AG04449 (cell line): Measurements from ENCODE around the gene KRT86.
"Not testable (repeated sequence)": the region's sequence is repeated elsewhere in the genome, so short reads cannot be mapped to it uniquely, and the experiment has no call there.

ENCODE experiments used
- CTCF ChIA-PET: fragments of 350-600 bp; formaldehyde crosslinking; extraction: SDS; loops from one replicate; lab custom pipeline; 2021; ENCODE audit warnings: antibody characterized with exemption; lab: Yijun Ruan, JAX
- POLR2A ChIA-PET: fragments of 400-600, 350-600 bp; formaldehyde crosslinking; extraction: SDS; loops from one replicate; lab custom pipeline; 2020; ENCODE audit warnings: antibody characterized with exemption, inconsistent platforms; lab: Yijun Ruan, JAX
- DNase-seq: peaks from one replicate; pipeline ENCODE4 v3.0.0-alpha.2; 2010; ENCODE audit warnings: low read depth, low spot score
- H3K4me3 ChIP-seq: 2 replicates; pipeline ENCODE4 v1.5.1; 2011; ENCODE audit warnings: low read depth, mild to moderate bottlenecking, control low read depth, low read length
- TF ChIP-seq, protein P1 (sequence below): IDR thresholded peaks from one replicate; pipeline ENCODE4 v1.5.1; 2011; ENCODE audit warnings: mild to moderate bottlenecking, moderate library complexity, low read length, control low read depth, inconsistent platforms; ENCODE audit not compliant: insufficient read depth; ENCODE audit errors: missing control alignments

KRT86 gene

GRCh38 chr12:52254180-52254964, 20.1 kb upstream of the KRT86 start:
- no peak overlapping the region for H3K4me3 ChIP-seq
- no peak for DNase-seq
- TF ChIP-seq, protein P1, sequence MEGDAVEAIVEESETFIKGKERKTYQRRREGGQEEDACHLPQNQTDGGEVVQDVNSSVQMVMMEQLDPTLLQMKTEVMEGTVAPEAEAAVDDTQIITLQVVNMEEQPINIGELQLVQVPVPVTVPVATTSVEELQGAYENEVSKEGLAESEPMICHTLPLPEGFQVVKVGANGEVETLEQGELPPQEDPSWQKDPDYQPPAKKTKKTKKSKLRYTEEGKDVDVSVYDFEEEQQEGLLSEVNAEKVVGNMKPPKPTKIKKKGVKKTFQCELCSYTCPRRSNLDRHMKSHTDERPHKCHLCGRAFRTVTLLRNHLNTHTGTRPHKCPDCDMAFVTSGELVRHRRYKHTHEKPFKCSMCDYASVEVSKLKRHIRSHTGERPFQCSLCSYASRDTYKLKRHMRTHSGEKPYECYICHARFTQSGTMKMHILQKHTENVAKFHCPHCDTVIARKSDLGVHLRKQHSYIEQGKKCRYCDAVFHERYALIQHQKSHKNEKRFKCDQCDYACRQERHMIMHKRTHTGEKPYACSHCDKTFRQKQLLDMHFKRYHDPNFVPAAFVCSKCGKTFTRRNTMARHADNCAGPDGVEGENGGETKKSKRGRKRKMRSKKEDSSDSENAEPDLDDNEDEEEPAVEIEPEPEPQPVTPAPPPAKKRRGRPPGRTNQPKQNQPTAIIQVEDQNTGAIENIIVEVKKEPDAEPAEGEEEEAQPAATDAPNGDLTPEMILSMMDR = no peak
- POLR2A ChIA-PET = no interaction called here
- CTCF ChIA-PET = interaction anchor here (1.5 to 13.9 kb wide), 3 partner anchors 10 to 25 kb away, joined by 9 to 128 read pairs (median 11); no protein-coding TSS in a partner anchor

GRCh38 chr12:52254965-52255751, 19.3 kb upstream of the KRT86 start:
- no peak overlapping the region for H3K4me3 ChIP-seq
- ChIA-PET CTCF (interaction anchor here (0.6 to 2.4 kb wide), 6 partner anchors 9 to 74 kb away, joined by 3 to 11 read pairs (median 4); no protein-coding TSS in a partner anchor), POLR2A (no interaction called here)
- DNase-seq = no peak
- TF ChIP-seq, protein P1 = no peak

DNA sequence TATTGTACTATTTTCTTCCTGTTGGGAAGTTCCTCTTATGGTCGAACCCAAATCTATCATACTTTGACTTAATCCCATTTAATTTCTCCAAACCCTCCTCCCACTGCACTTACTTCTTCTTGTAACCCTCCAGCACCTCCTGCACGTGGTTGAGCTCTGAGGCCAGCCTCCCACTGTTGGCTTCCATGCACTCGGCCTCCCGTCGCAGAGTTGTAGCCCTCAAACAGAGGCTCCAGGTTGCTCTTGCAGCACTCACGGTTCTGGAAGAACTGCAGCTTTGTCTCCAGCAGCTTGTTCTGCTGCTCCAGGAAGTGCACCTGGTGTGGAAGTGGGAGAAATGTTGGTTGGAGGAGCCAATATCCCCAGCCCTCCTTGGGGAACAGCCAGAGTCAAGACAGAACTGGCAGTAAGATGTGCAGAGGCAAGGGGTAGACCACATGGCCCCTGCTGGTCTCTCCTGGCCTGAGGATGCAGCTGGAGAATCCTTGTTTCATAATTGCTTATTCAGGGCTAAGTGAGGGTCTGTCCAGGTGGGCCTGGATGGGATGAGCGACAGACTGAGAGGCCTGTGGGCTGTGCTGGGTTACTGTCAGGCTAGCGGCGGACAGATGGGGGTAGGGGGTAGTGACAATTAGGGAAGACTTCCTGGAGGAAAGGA, 18.4 kb upstream of the KRT86 start:
- ChIA-PET POLR2A (no interaction called here), CTCF (interaction anchor here (0.6 to 5.2 kb wide), 9 partner anchors 9 to 99 kb away, joined by 3 to 34 read pairs (median 5); no protein-coding TSS in a partner anchor)
- DNase-seq = no peak
- no peak overlapping the region for H3K4me3 ChIP-seq
- TF ChIP-seq, protein P1 = no peak

DNA sequence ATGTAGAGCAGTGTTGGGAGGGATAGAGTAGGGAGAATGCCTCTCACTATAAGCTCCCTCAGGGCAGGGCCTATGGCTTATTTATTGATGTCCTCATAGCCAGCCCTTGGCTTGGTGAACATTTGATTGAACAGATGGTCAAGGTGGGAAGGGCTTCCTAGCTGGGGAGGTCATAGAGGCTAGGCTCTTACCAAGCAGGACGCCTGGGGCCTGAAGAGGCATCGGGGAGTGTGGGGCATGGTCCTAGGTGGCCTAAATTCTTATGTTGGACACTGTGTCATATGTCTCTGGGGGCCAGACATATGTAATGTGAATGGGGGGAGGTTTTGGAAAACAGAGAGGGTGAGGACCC, 17.9 kb upstream of the KRT86 start:
- TF ChIP-seq, protein P1 = no peak
- ChIA-PET POLR2A (no interaction called here), CTCF (interaction anchor here (0.5 to 5.2 kb wide), 7 partner anchors 12 to 100 kb away, joined by 3 to 34 read pairs (median 5); no protein-coding TSS in a partner anchor)
- H3K4me3 ChIP-seq = no peak overlapping the region
- DNase-seq = no peak

GRCh38 chr12:52257074-52257551, 17.3 kb upstream of the KRT86 start:
- H3K4me3 ChIP-seq = no peak overlapping the region
- ChIA-PET CTCF (interaction anchor here (0.5 to 5.2 kb wide), 7 partner anchors 13 to 100 kb away, joined by 3 to 34 read pairs (median 5); no protein-coding TSS in a partner anchor), POLR2A (no interaction called here)
- TF ChIP-seq, protein P1 = no peak
- no peak for DNase-seq

- CTCF ChIA-PET = interaction anchor here (0.9 to 5.2 kb wide), 6 partner anchors 12 to 69 kb away, joined by 3 to 44 read pairs (median 13); partner anchors contain the start of gene KRT80
- DNase-seq, POLR2A ChIA-PET, H3K4me3 ChIP-seq: not testable (repeated sequence)
These were observed 16.5 kb upstream of the KRT86 start for GRCh38 chr12:52257922-52258321.
